Coronary artery (tissue), 2 donors: ENCODE results near the gene GPX7.

ENCODE experiments used
- DNase-seq: peaks from one replicate; pipeline ENCODE4 v3.0.0-alpha.2; 2017; ENCODE audit warnings: low spot score
- H3K27ac ChIP-seq, 2 donors: fragments of 200-600 bp; sonication (generic); one replicate each; pipeline ENCODE4 v1.5.1; 2016 to 2019
- H3K4me3 ChIP-seq: fragments of 200-600 bp; sonication (generic); 2 replicates; pipeline ENCODE4 v1.5.1; 2016; ENCODE audit warnings: mild to moderate bottlenecking, moderate library complexity
- CTCF ChIP-seq: fragments of 200-600 bp; sonication (generic); IDR thresholded peaks from one replicate; pipeline ENCODE4 v1.5.1; 2019; ENCODE audit warnings: antibody characterized with exemption

The GPX7 gene

GRCh38 chr1:52588535-52588934, 13.6 kb upstream of the GPX7 start:
- no peak for DNase-seq
- TF ChIP-seq CTCF: no peak
- Histone ChIP-seq H3K4me3 (no peak overlapping the region), H3K27ac (no peak overlapping the region)

GRCh38 chr1:52590266-52590665, 11.9 kb upstream of the GPX7 start:
- no peak for TF ChIP-seq CTCF
- no peak for DNase-seq
- Histone ChIP-seq H3K27ac (no peak overlapping the region), H3K4me3 (no peak overlapping the region)

- no peak overlapping the region for H3K27ac ChIP-seq
- TF ChIP-seq CTCF: no peak
- H3K4me3 ChIP-seq: no peak overlapping the region
- DNase-seq: no peak
Observed at GRCh38 chr1:52592637-52593323, 9.4 kb upstream of the GPX7 start.

DNA sequence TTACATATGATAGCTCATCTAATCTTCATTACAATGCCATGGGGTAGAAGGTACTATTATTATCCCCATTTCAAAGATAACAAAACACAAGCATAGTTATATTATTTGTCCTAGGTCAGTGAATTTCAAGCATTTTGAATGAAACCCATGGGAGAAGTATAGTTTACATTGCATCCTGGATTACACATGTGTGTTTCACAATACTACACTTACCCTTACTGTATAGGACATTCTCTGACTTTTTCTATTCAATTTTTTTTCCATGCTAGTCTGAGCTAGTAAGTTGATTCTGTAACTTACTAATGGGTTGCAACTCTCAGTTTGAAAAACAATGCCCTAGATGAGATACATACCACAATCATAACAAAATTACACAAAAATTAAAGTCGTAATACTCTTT, 8.7 kb upstream of the GPX7 start:
- Histone ChIP-seq H3K27ac (no peak overlapping the region), H3K4me3 (no peak overlapping the region)
- no peak for DNase-seq
- TF ChIP-seq CTCF: no peak

DNA sequence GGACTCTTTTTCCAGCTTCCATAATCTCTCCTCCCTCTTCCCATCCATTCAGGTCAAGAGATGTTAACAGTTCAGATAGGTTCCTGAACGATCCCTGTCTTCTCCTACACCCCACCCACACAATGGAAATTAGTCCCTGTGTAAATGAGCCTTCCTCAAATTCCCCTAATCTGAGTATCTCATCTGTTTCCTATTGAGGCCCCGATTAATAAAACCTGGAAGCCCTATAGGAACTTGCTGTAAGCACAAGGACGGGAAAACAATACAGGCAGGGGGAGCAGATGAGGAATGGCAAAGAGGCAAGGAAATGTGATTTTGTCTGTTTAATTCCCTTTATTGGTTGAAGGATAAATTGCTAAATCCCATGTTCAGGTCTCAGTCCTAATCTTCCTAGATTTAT, 7.1 kb upstream of the GPX7 start:
- TF ChIP-seq CTCF: no peak
- Histone ChIP-seq H3K27ac (no peak overlapping the region), H3K4me3 (no peak overlapping the region)
- no peak for DNase-seq

GRCh38 chr1:52597912-52598311, 4.3 kb upstream of the GPX7 start:
- H3K27ac ChIP-seq: no peak overlapping the region
- no peak overlapping the region for H3K4me3 ChIP-seq
- no peak for TF ChIP-seq CTCF
- DNase-seq: no peak

GRCh38 chr1:52598729-52599128, 3.4 kb upstream of the GPX7 start:
- H3K27ac ChIP-seq: no peak overlapping the region
- no peak for DNase-seq
- no peak for TF ChIP-seq CTCF
- no peak overlapping the region for H3K4me3 ChIP-seq
